Measurements from ENCODE around the gene KCTD10.

The KCTD10 gene

GRCh38 chr12:109467978-109468676 lies 9.0 kb downstream of the KCTD10 start:
- DNase-seq, result no peak

- DNase-seq, result no peak
These were observed 10.3 kb downstream of the KCTD10 start for GRCh38 chr12:109466821-109467220.

GRCh38 chr12:109466305-109466704 lies 10.8 kb downstream of the KCTD10 start:
- no peak for DNase-seq

- DNase-seq, result no peak
These were observed 12.3 kb downstream of the KCTD10 start for GRCh38 chr12:109464642-109465351.

GRCh38 chr12:109463756-109464155 lies 13.3 kb downstream of the KCTD10 start:
- DNase-seq, result no peak

GRCh38 chr12:109462868-109463692 lies 14.0 kb downstream of the KCTD10 start:
- no peak for DNase-seq

GRCh38 chr12:109461846-109462756 lies 15.0 kb downstream of the KCTD10 start:
- DNase-seq, result no peak

- DNase-seq, result peak; percentile 77
These were observed 15.9 kb downstream of the KCTD10 start for GRCh38 chr12:109461049-109461845.

GRCh38 chr12:109460538-109460937 lies 16.6 kb downstream of the KCTD10 start:
- no peak for DNase-seq

GRCh38 chr12:109459247-109459646 lies 17.9 kb downstream of the KCTD10 start:
- DNase-seq, result no peak

GRCh38 chr12:109458771-109459208 lies 18.3 kb downstream of the KCTD10 start:
- no peak for DNase-seq

GRCh38 chr12:109458086-109458485 lies 19.0 kb downstream of the KCTD10 start:
- no peak for DNase-seq

GRCh38 chr12:109455706-109456105 lies 21.4 kb downstream of the KCTD10 start:
- no peak for DNase-seq

- no peak for DNase-seq
These were observed 24.6 kb downstream of the KCTD10 start for GRCh38 chr12:109452489-109452888.

- no peak for DNase-seq
These were observed 25.7 kb downstream of the KCTD10 start for GRCh38 chr12:109451400-109451799.

- no peak for DNase-seq
These were observed 26.1 kb downstream of the KCTD10 start for GRCh38 chr12:109450980-109451379.

GRCh38 chr12:109449845-109450532 lies 27.1 kb downstream of the KCTD10 start:
- DNase-seq, result no peak

GRCh38 chr12:109448707-109449390 lies 28.3 kb downstream of the KCTD10 start:
- DNase-seq, result no peak

- DNase-seq, result no peak
These were observed 28.8 kb downstream of the KCTD10 start for GRCh38 chr12:109448272-109448671.

GRCh38 chr12:109447482-109447881 lies 29.6 kb downstream of the KCTD10 start:
- DNase-seq, result no peak

Measured in GF-D8 (cell line).